HG03520 (cell line): ENCODE data around the gene TSPAN16.

Experiments
- ATAC-seq: cut with Tn5 transposase; IDR thresholded peaks from one replicate; pipeline ENCODE4 v1.9.1; 2021; ENCODE audit warnings: mild to moderate bottlenecking, moderate library complexity; ENCODE audit not compliant: unreplicated experiment

Gene TSPAN16, protein sequence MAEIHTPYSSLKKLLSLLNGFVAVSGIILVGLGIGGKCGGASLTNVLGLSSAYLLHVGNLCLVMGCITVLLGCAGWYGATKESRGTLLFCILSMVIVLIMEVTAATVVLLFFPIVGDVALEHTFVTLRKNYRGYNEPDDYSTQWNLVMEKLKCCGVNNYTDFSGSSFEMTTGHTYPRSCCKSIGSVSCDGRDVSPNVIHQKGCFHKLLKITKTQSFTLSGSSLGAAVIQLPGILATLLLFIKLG

DNA sequence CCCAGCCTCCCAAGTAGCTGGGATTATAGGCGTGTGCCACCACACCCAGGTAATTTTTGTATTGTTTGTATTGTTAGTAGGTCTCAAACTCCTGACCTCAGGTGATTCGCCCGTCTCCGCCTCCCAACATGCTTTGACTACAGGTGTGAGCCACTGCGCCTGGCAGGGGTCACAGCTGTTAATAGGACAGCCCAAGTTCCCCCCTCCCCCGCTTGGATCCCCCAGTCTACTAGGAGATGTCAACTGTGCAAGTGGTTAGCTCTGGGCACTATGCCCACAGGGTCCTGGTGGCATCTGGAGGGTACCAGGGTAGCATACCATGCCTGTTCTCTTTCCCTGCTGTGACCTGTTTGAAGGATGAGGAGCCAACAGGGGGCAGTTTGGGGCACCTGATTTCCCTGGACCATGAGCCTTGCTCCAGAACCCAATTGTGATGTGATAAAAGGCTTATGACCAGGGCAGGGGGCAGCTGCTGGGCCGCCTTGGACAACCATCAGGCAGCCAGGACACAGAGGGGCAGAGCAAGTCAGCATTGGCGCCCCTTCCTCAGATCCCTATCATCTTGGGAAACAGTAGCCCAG is at the start of gene TSPAN16:
TSS of gene TSPAN16 (plus strand) at position 496 of the 581 bp plus-strand sequence. CDS start 138 bp downstream, outside the sequence.
- no peak for ATAC-seq

- no peak for ATAC-seq
Measured at GRCh38 chr19:11246941-11247340, 49.0 kb upstream of the TSPAN16 start.

GRCh38 chr19:11247391-11247790 is 48.6 kb upstream of the TSPAN16 start:
- no peak for ATAC-seq

DNA sequence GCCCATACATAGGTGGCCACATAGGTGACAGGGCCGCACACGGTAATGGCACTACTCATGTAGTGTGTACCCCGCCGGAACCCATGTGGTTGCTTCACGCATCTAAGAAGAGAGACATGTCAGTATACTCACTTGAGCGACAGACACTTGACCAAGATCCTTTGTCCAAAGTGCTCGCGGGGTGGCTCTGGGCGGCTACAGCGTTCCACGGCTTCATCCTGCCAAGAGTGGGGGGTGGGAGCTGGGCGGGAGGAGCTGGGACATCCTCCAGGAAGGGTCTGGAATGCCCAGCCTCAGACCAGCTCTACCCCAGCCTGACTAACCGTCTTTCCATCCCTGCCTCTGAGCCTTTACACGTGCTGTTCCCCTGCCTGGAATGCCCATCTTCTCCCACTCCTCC is 48.0 kb upstream of the TSPAN16 start:
- ATAC-seq, result no peak

GRCh38 chr19:11248852-11249251 is 47.1 kb upstream of the TSPAN16 start:
- ATAC-seq, result no peak

DNA sequence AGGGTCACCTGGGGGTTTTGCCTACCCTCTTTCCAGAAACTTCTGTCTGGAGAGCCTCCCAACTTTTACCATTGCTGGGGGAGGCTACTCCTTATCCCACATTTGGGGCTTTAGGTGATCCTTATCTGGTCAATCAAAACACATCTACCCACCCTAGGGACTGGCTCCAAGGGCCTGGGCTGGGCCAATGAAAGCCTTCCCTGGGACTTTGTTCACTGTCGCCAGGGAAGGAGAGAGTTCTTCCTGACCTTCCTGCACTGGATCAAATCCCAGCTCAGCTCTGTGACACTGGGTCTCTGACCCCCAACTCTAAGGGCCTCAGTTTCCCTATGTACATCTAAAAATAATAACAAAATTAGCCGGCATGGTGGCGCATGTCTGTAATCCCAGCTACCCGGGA is 44.7 kb upstream of the TSPAN16 start:
- no peak for ATAC-seq

GRCh38 chr19:11251650-11252314 is 44.2 kb upstream of the TSPAN16 start:
- ATAC-seq, result no peak

GRCh38 chr19:11252665-11253355 is 43.1 kb upstream of the TSPAN16 start:
- ATAC-seq, result no peak

- ATAC-seq, result no peak
Measured at GRCh38 chr19:11254666-11255065, 41.3 kb upstream of the TSPAN16 start.

DNA sequence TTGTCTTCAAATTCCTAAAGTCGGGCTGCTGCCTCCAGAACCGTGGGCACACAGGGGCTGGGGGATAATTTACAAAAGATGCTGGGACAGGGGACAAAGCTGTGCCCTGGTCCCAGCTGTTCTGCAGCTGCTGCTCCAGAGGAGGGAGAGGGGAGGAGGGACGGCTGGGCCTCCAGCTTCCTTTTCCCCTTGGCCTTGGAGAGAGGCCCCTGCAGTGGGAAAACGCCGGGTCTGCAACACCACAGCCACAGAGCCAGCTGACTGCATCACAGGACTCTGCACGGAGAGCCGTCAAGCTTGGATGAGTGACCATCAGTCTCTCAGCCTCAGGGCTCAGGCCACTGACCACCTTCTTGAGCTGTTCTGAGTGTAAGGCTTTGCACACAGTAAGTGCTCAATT is 39.8 kb upstream of the TSPAN16 start:
- no peak for ATAC-seq

DNA sequence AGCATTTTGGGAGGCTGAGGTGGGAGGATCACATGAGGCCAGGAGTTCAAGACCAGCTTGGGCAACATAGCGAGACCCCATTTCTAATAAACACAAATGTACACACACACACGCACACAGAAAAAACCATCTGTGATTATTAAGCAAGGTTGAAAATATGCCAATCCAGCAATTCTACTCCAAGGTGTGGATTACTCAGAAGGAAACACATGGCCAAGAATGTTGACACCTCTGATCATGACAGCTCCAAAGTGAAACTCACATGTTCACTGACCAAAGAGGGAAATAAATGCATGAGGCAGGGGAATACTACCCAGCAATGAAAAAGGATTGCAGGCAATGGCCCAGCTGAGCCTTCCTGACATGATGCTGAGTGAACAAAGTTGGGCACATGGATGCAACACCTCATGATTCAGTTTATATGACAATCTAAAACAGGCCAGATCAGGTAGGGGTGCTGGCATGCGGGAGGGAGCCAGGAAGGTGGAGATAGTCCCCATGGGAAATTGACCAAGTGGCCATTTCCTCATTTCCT is 38.0 kb upstream of the TSPAN16 start:
- no peak for ATAC-seq

DNA sequence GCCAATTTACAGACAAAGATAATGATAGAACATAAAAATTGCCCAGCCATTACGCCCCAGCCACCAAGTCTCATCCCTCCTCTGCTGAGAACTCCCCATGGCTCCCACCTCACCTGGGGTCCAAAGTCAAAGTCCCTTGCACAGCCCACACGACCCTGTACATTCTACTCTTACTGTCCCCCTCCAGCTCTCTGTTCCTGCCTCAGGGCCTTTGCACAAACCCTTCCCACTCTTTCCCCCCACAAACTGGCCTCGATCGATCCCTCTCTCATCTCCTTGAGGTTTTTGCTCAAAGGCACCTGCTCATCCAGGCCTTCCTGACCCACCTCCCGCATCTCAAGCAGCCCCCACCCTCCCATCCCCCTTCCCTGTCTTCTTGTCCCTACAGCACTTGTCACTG is 35.0 kb upstream of the TSPAN16 start:
- no peak for ATAC-seq

GRCh38 chr19:11261431-11261970 is 34.5 kb upstream of the TSPAN16 start:
- ATAC-seq, result no peak

DNA sequence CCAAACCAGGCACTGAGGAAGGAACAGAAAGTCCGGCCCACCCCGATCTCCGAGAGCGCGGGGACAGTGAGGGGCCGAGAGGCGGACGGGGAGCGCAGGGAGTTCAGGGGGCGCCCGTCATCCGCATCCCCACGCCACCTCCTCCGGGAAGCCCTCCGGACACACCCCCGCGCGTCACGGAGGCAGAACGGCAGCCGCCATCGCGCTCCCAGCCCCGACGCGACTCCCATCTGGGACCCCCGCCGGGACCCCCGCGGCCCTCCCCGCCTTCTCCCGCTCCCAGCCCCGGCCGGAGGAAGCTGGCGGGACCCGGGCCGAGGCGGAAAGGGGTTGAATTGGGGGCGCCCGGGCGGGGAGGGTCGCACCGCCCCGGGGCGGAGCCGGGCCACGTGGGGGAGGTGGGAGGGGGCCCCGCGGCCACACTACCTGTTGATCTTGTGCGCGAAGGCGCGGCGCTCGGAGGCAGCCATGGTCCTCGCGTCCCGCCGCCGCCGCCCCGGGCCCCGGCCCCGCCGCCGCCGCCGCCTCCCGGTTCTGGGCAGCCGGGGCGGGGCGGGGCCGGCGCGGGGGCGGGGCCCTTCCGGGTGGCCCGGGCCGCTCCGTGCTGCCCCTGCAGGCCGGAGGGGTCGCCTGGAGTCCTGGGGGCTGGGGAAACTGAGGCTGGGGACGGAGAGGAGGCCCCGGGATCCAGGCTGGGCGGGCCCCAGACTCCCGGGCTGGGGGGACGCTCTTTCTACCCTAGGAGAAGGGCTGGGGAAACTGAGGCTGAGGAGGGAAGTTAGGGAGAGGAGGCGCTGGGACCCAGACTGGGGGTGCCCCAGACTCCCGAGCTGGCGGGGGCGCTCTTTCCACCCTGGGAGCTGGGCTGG is 33.8 kb upstream of the TSPAN16 start, which contains the start of gene DOCK6:
TSS of gene DOCK6 (minus strand) at position 554 of the 869 bp plus-strand sequence. CDS start at position 470, 84 bp downstream.
- no peak for ATAC-seq

- no peak for ATAC-seq
Measured at GRCh38 chr19:11263726-11264125, 32.2 kb upstream of the TSPAN16 start.

GRCh38 chr19:11264452-11265176 is 31.3 kb upstream of the TSPAN16 start:
- no peak for ATAC-seq

DNA sequence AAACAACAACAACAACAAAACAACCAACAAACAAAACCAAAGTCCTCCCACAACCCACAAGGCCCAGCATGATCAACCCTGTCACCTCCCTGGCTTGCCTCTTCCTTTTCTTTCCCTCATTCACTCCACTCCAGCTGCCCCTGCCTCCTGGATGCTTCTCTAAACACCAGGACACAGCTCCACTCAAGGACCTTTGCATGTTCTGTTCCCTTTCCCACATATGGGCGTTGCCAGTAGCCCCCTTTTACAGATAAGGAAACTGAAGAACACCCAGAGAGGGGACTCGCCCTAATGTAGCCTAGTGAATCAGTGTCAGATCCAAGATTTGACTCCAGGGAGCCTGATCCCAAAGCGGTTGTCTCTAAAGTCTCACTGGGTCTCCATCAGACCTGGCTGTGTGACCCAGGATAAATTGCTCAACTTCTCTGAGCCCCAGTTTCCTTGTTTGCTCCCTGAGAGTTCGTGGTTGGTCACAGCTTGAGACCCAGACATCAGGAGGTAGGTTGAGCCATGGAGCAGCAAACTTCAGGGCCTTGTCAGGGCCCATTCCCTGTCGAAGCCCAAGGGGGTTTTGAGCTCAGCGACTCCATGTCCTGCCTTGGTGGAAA is 30.7 kb upstream of the TSPAN16 start:
- ATAC-seq, result no peak

DNA sequence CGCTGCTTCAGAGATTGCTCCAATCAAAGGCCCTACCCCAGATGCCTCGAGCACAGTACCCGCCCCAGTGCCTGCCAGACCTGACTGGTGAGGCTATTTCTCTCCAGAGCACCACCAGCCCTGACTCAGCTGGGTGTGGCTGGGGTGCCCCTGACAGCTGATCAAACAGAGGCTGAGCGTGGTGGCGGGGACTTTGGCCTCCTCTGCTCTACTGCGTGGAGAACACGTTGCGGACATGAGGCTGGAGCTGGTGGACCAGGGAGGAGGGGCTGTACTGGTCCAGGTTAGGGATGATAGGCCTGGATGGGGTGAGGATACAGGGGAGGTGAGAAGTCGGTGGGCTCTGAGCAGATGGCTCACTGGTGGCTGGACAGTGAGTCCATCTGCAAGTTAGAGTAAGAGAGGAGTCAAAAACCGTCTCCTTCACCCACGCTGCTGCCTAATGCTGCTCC is 30.1 kb upstream of the TSPAN16 start:
- no peak for ATAC-seq
